ENCODE results near the gene ELL3.
"Not testable (repeated sequence)": the region's sequence is repeated elsewhere in the genome, so short reads cannot be mapped to it uniquely, and the experiment has no call there.

Gene ELL3

DNA sequence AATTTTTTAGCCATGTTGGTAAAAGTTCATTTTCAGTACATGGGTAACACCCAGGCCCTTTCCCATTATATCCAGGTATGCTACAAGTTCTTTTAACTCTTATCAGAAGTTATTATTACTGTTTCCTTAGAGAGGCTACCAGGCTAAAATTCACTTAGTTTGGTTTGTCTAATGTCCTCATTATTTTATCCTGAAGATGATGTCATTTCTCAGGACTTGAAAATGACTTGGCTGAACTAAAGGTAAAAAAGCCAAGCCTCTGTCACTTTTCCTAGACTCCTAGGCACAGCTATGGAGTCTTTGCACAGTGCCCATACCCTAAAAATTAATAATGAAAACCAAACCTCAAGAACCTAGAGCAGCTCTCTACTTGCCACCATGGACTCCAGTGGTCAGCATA lies 4.1 kb downstream of the ELL3 start:
- H3K4me3 Mint-ChIP-seq, result no peak overlapping the region
- peaks cover 53% of the 10 kb centered on the region for H3K36me3 Mint-ChIP-seq (ENCODE audit: low read depth)
- no peaks in the 10 kb centered on the region for H3K27me3 Mint-ChIP-seq (ENCODE audit: low read depth)
- peaks cover 11% of the 10 kb centered on the region for H3K4me1 Mint-ChIP-seq (ENCODE audit: low read depth)
- DNase-seq (ENCODE audit: low spot score), result no peak
- H3K9me3 Mint-ChIP-seq, result no peaks in the 10 kb centered on the region
- no peak overlapping the region for H3K27ac Mint-ChIP-seq

DNA sequence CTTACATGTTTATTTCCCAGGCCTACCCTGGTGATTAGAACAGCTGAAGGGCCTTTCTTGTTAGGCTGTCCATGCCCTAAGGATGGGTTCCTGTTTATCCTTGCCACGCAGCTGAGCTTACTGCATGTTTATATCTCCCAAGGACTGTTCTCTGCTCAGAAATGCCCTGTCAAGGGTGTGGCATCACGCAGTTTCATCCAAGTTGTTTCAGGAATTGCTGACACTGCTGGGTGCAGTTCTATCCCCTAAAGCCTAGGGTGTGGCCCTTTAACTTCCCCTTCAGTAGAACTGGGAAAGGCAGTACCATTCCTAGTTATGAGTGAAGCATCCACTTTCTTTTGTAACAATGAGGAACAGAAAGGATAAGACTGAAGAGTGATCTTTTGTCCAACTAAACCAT lies 5.0 kb downstream of the ELL3 start:
- Mint-ChIP-seq H3K9me3 (no peaks in the 10 kb centered on the region), H3K27ac (no peak overlapping the region), H3K36me3 (ENCODE audit: low read depth) (peaks cover 54% of the 10 kb centered on the region), H3K4me3 (no peak overlapping the region), H3K4me1 (ENCODE audit: low read depth) (peaks cover 7% of the 10 kb centered on the region), H3K27me3 (ENCODE audit: low read depth) (no peaks in the 10 kb centered on the region)
- no peak for DNase-seq (ENCODE audit: low spot score)

DNA sequence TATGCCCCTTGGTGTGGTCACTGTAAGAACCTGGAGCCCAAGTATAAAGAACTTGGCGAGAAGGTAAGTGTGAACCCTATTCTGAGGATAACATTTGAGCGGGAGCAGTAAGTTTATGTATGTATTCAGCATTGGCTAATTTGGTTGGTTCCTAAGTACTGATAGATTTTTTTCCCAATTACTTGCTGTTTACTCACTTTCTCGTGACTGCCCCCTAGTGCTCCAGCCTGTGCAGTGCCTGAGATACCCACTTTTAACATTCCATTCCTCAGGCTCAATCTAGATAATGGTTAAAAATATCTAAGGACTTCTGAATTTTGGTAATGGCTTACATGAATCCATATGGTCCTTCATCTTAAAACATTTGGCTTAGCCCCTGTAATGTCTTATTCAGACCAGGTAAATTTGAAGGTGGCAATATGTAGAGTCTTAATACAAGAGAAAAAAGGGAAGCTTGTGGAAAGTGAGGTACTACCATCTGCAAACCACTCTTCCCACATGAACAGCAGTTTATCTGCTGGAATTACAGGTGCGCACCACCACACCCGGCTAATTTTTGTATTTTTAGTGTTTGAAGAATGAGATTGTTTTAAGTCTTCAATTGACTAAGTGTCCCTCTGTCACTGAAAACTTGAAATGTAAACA lies 7.1 kb downstream of the ELL3 start:
- Mint-ChIP-seq H3K4me1 (ENCODE audit: low read depth) (peaks cover 1% of the 10 kb centered on the region), H3K36me3 (ENCODE audit: low read depth) (peaks cover 72% of the 10 kb centered on the region), H3K4me3 (no peak overlapping the region), H3K9me3 (no peaks in the 10 kb centered on the region), H3K27me3 (ENCODE audit: low read depth) (no peaks in the 10 kb centered on the region), H3K27ac (peak overlapping the region; percentile 41)
- DNase-seq (ENCODE audit: low spot score), result no peak

DNA sequence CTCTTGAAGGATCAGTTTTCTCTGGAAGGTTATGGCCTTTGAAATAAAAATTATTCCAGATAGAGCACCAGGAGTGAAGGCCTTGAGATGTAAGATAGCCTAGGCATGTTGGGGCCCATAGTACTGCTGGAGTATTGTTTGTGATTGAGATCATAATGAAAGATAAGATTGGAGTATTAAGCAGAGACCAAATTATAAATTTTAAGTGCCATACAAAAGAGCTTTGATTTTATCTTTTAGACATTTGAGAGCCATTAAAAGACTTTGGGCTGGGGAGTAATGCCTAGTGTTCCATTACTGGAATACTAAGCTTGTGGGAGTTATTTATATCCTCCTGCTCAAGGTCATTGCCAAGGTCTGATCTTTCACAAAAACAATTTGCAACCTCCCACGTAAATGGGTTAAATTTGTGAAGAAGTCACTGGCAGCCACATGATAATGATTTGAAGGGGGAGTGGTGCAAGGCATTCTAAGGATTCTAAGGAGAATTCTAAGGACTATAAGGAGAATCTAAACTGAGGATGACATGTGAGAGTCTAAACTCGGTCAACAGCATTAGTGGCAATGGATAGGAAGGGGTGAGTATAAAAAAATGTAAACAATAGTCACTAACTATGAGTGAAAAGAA lies 12.8 kb downstream of the ELL3 start:
- Mint-ChIP-seq H3K27ac (no peak overlapping the region), H3K9me3 (no peaks in the 10 kb centered on the region), H3K36me3 (ENCODE audit: low read depth) (peaks cover 65% of the 10 kb centered on the region), H3K27me3 (ENCODE audit: low read depth) (no peaks in the 10 kb centered on the region), H3K4me3 (no peak overlapping the region), H3K4me1 (ENCODE audit: low read depth) (no peaks in the 10 kb centered on the region)
- no peak for DNase-seq (ENCODE audit: low spot score)

GRCh38 chr15:43762824-43763223 lies 13.9 kb downstream of the ELL3 start:
- H3K4me1 Mint-ChIP-seq (ENCODE audit: low read depth), result no peaks in the 10 kb centered on the region
- peaks cover 59% of the 10 kb centered on the region for H3K36me3 Mint-ChIP-seq (ENCODE audit: low read depth)
- no peak overlapping the region for H3K27ac Mint-ChIP-seq
- DNase-seq (ENCODE audit: low spot score), result no peak
- no peaks in the 10 kb centered on the region for H3K9me3 Mint-ChIP-seq
- H3K4me3 Mint-ChIP-seq, result no peak overlapping the region
- no peaks in the 10 kb centered on the region for H3K27me3 Mint-ChIP-seq (ENCODE audit: low read depth)

GRCh38 chr15:43751885-43752284 lies 24.9 kb downstream of the ELL3 start:
- no peaks in the 10 kb centered on the region for H3K27me3 Mint-ChIP-seq (ENCODE audit: low read depth)
- H3K4me1 Mint-ChIP-seq (ENCODE audit: low read depth), result peaks cover 31% of the 10 kb centered on the region
- no peaks in the 10 kb centered on the region for H3K9me3 Mint-ChIP-seq
- no peak for DNase-seq (ENCODE audit: low spot score)
- peaks cover 62% of the 10 kb centered on the region for H3K36me3 Mint-ChIP-seq (ENCODE audit: low read depth)
- H3K27ac Mint-ChIP-seq, result peak overlapping the region; percentile 49
- H3K4me3 Mint-ChIP-seq, result peak overlapping the region; percentile 31

- Mint-ChIP-seq H3K9me3 (no peaks in the 10 kb centered on the region), H3K27ac (peak overlapping the region; percentile 86), H3K36me3 (ENCODE audit: low read depth) (peaks cover 50% of the 10 kb centered on the region), H3K4me1 (ENCODE audit: low read depth) (peaks cover 30% of the 10 kb centered on the region), H3K4me3 (peak overlapping the region; percentile 77), H3K27me3 (ENCODE audit: low read depth) (no peaks in the 10 kb centered on the region)
- peak; percentile 60 for DNase-seq (ENCODE audit: low spot score)
These were observed 26.9 kb downstream of the ELL3 start for GRCh38 chr15:43749690-43750345.

GRCh38 chr15:43748376-43748775 lies 28.4 kb downstream of the ELL3 start:
- peak overlapping the region; percentile 98 for H3K27ac Mint-ChIP-seq
- H3K4me1 Mint-ChIP-seq (ENCODE audit: low read depth), result peaks cover 34% of the 10 kb centered on the region
- H3K9me3 Mint-ChIP-seq, result no peaks in the 10 kb centered on the region
- peaks cover 40% of the 10 kb centered on the region for H3K36me3 Mint-ChIP-seq (ENCODE audit: low read depth)
- H3K27me3 Mint-ChIP-seq (ENCODE audit: low read depth), result no peaks in the 10 kb centered on the region
- no peak for DNase-seq (ENCODE audit: low spot score)
- H3K4me3 Mint-ChIP-seq, result peak overlapping the region; percentile 99

GRCh38 chr15:43746903-43747309 lies 29.9 kb downstream of the ELL3 start:
- peak overlapping the region; percentile 99 for H3K4me3 Mint-ChIP-seq
- H3K27ac Mint-ChIP-seq, result peak overlapping the region; percentile 98
- H3K4me1 Mint-ChIP-seq (ENCODE audit: low read depth), result peaks cover 28% of the 10 kb centered on the region
- H3K9me3 Mint-ChIP-seq; H3K27me3 Mint-ChIP-seq (ENCODE audit: low read depth); DNase-seq (ENCODE audit: low spot score): not testable (repeated sequence)
- peaks cover 30% of the 10 kb centered on the region for H3K36me3 Mint-ChIP-seq (ENCODE audit: low read depth)

- peak; percentile 94 for DNase-seq (ENCODE audit: low spot score)
- not testable (repeated sequence) for H3K9me3 Mint-ChIP-seq; H3K27me3 Mint-ChIP-seq (ENCODE audit: low read depth)
- H3K4me3 Mint-ChIP-seq, result peak within 1 kb of the TSS; percentile 99
- peak within 1 kb of the TSS; percentile 98 for H3K27ac Mint-ChIP-seq
- peaks cover 23% of the 10 kb centered on the region for H3K4me1 Mint-ChIP-seq (ENCODE audit: low read depth)
- H3K36me3 Mint-ChIP-seq (ENCODE audit: low read depth), result peaks cover 24% of the 10 kb centered on the region
These were observed 30.4 kb downstream of the ELL3 start, which contains the start of gene PDIA3 for GRCh38 chr15:43746245-43746902. TSS of gene PDIA3 (plus strand) at chr15:43746438. CDS start at chr15:43746540, 102 bp downstream.

GRCh38 chr15:43735416-43735815 lies 41.4 kb downstream of the ELL3 start:
- Mint-ChIP-seq H3K27ac (peak overlapping the region; percentile 27), H3K4me3 (no peak overlapping the region)
- DNase-seq (ENCODE audit: low spot score), result no peak

DNA sequence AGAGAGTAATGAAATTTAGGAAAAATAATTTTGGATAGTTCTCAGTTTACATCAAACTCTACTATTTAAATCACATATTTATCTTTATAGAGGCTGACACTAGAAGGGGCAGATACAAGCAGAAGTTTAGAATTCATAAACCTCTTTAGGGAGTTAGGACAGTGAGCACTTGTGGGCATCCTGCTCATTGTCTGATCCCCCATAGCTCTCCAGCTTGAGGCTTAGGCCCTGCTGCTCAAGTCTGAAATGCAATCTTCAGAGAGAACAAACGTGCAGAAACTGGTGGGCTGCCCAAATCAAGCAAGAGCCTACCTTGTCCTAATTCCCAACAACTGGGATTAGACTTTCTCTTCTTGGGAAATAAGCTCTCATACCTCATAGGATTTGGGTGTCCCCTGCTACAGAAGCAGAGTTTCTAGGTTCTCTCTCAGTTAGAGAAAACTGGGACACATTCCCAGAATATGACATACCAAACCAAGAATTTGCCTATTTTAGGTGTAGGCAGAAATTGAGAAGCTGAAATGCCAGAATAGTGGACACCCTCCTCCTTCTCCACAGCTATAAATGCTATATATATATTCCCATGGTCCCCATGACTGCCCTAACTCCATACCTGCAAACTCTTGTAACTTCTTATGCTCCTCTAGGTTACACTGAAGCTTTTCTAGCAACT lies 48.6 kb downstream of the ELL3 start:
- not testable (repeated sequence) for H3K27me3 Mint-ChIP-seq (ENCODE audit: low read depth); H3K4me1 Mint-ChIP-seq (ENCODE audit: low read depth); DNase-seq (ENCODE audit: low spot score); H3K4me3 Mint-ChIP-seq; H3K27ac Mint-ChIP-seq; H3K9me3 Mint-ChIP-seq; H3K36me3 Mint-ChIP-seq (ENCODE audit: low read depth)

More at GRCh38 chr15:43735416-43735815, 41.4 kb downstream of the ELL3 start:
- H3K4me1 Mint-ChIP-seq (ENCODE audit: low read depth), result peaks cover 9% of the 10 kb centered on the region
- no peaks in the 10 kb centered on the region for H3K36me3 Mint-ChIP-seq (ENCODE audit: low read depth)
- H3K9me3 Mint-ChIP-seq, result no peaks in the 10 kb centered on the region
- peaks cover 5% of the 10 kb centered on the region for H3K27me3 Mint-ChIP-seq (ENCODE audit: low read depth)

- not testable (repeated sequence) for DNase-seq (ENCODE audit: low spot score); H3K27ac Mint-ChIP-seq; H3K4me3 Mint-ChIP-seq; H3K27me3 Mint-ChIP-seq (ENCODE audit: low read depth); H3K4me1 Mint-ChIP-seq (ENCODE audit: low read depth); H3K36me3 Mint-ChIP-seq (ENCODE audit: low read depth); H3K9me3 Mint-ChIP-seq
These were observed 50.5 kb downstream of the ELL3 start for GRCh38 chr15:43726306-43726705.
